WTC11 (cell line): ENCODE results near the gene DDI2.

Experiments
- CDX4 ChIP-seq: fragments of 250-450 bp; sonication (Bioruptor Pico); IDR thresholded peaks from 2 replicates; pipeline ENCODE4 v1.9.0; 2021; ENCODE audit warnings: moderate library complexity, mild to moderate bottlenecking, inconsistent platforms, borderline replicate concordance
- CREM ChIP-seq: sonication (generic); formaldehyde crosslinking; IDR thresholded peaks from 2 replicates; pipeline ENCODE4 v1.8.1; 2022; ENCODE audit warnings: mild to moderate bottlenecking, missing genetic modification reagents, moderate library complexity
- NFYB ChIP-seq: sonication (generic); formaldehyde crosslinking; conservative IDR thresholded peaks from 2 replicates; pipeline ENCODE4 v1.8.0; 2022; ENCODE audit warnings: low read depth, missing genetic modification reagents
- PRDM15 ChIP-seq: sonication (generic); formaldehyde crosslinking; IDR thresholded peaks from 2 replicates; pipeline ENCODE4 v1.8.0; 2022; ENCODE audit warnings: missing genetic modification reagents
- SMAD4 ChIP-seq: sonication (generic); formaldehyde crosslinking; IDR thresholded peaks from 2 replicates; pipeline ENCODE4 v1.8.0; 2022; ENCODE audit warnings: mild to moderate bottlenecking, missing genetic modification reagents
- TF ChIP-seq, protein P1 (sequence below): sonication (generic); formaldehyde crosslinking; IDR thresholded peaks from 2 replicates; pipeline ENCODE4 v1.8.1; 2022; ENCODE audit warnings: low read depth, mild to moderate bottlenecking, moderate library complexity, missing genetic modification reagents, borderline replicate concordance
- TF ChIP-seq, protein P2 (sequence below): sonication (generic); formaldehyde crosslinking; IDR thresholded peaks from 2 replicates; pipeline ENCODE4 v1.8.0; 2022; ENCODE audit warnings: mild to moderate bottlenecking, missing genetic modification reagents

GRCh38 chr1:15573477-15573876 lies 43.8 kb upstream of the DDI2 start:
- TF ChIP-seq, protein P1, sequence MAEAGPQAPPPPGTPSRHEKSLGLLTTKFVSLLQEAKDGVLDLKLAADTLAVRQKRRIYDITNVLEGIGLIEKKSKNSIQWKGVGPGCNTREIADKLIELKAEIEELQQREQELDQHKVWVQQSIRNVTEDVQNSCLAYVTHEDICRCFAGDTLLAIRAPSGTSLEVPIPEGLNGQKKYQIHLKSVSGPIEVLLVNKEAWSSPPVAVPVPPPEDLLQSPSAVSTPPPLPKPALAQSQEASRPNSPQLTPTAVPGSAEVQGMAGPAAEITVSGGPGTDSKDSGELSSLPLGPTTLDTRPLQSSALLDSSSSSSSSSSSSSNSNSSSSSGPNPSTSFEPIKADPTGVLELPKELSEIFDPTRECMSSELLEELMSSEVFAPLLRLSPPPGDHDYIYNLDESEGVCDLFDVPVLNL (CRISPR knock-in tag), result no peak
- TF ChIP-seq, protein P2, sequence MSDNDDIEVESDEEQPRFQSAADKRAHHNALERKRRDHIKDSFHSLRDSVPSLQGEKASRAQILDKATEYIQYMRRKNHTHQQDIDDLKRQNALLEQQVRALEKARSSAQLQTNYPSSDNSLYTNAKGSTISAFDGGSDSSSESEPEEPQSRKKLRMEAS, result no peak
- TF ChIP-seq PRDM15 (CRISPR knock-in tag), result no peak
- TF ChIP-seq CDX4 (CRISPR knock-in tag), result no peak
- TF ChIP-seq SMAD4, result no peak
- TF ChIP-seq CREM (CRISPR knock-in tag), result no peak
- TF ChIP-seq NFYB, result no peak
